Measurements from ENCODE around the gene SNHG17. TPM values are rescaled to one million over a fixed set of nuclear protein-coding genes. Genes with fewer than 3 reads are reported as not detected.

Gene SNHG17
- total RNA-seq = 10.9 and 13.9 TPM in 2 replicates

GRCh38 chr20:38434770-38435554 lies at the start of gene SNHG17:
SNHG17 (minus strand) TSS chr20:38435328.

GRCh38 chr20:38472513-38473366 lies 37.6 kb upstream of the SNHG17 start, which contains the start of gene RALGAPB:
RALGAPB (plus strand) TSS chr20:38472843; CDS start chr20:38488433, 15,590 bp downstream.

Other genes with a start within 250 kb of the SNHG17 start
- gene KIAA1755, start 174.6 kb downstream of the SNHG17 start, total RNA-seq = not detected in 2 replicates
- gene BPI, start 131.2 kb downstream of the SNHG17 start, total RNA-seq = not detected in 2 replicates
- not detected in 2 replicates for gene LBP, start 88.8 kb downstream of the SNHG17 start, total RNA-seq
- gene RALGAPB, start 37.5 kb upstream of the SNHG17 start, total RNA-seq = 14.7 and 19.1 TPM in 2 replicates
- gene ADIG, start 145.9 kb upstream of the SNHG17 start, total RNA-seq = not detected in 2 replicates
- 0.34 and 1.6 TPM in 2 replicates for gene ARHGAP40, start 166.5 kb upstream of the SNHG17 start, total RNA-seq

Data from hair follicular keratinocyte (primary cell).